ENCODE results near the gene SH2D3C. TPM values are rescaled to one million over a fixed set of nuclear protein-coding genes. Genes with fewer than 3 reads are reported as not detected.

The SH2D3C gene
- total and polyA plus RNA-seq, 2 of the 8 experiments (the other 6 are each of a cell fraction or from before 2014, with no cell fraction given) = 6.4 to 8.1 TPM

- ChIA-PET CTCF (ENCODE audit: partially characterized antibody) (interaction anchor here (1.2 to 2.4 kb wide), 7 partner anchors 9 to 105 kb away, joined by 3 to 11 read pairs (median 4); no protein-coding TSS in a partner anchor), POLR2A (ENCODE audit: partially characterized antibody) (interaction anchor here (0.8 to 6.7 kb wide), 3 partner anchors 9 to 54 kb away, joined by 3 to 34 read pairs (median 5); no protein-coding TSS in a partner anchor)
- Histone ChIP-seq H4K20me1 (replicated peaks in 1 of 2; ENCODE audit: control insufficient read depth in 1 of 2, insufficient read depth in 2 of 2, low read length in 2 of 2) (peaks cover 2 to 11% of the 10 kb centered on the region in 2 experiments), H3K23ac (ENCODE audit: insufficient read length) (no peak overlapping the region), H3K36me3 (ENCODE audit: control insufficient read depth in 2 of 4, insufficient read depth in 4 of 4, low read length in 3 of 4) (peaks cover 10 to 23% (median 17%) of the 10 kb centered on the region in 4 experiments; a peak in 7 of 8 replicates), H3K18ac (ENCODE audit: extremely low read depth, low read length) (no peak overlapping the region), H3K4me1 (replicated peaks in 1 of 4; ENCODE audit: control insufficient read depth in 3 of 4, insufficient read depth in 4 of 4, low read length in 3 of 4) (no peaks in the 10 kb centered on the region), H3K9me3 (ENCODE audit: insufficient read depth in 2 of 2, low read depth in 1 of 2, low read length in 1 of 2) (no peaks in the 10 kb centered on the region), H4K8ac (ENCODE audit: extremely low read depth, insufficient read depth, low read length) (peak overlapping the region; percentile 51), H3K27ac (ENCODE audit: low read depth, low read length) (no peak overlapping the region), H2BK120ac (replicated peaks; ENCODE audit: low read depth, low read length) (no peak overlapping the region), H2BK5ac (ENCODE audit: low read depth, low read length) (no peak overlapping the region), H3K23me2 (ENCODE audit: low read depth, low read length) (no peaks in the 10 kb centered on the region), H3K56ac (replicated peaks; ENCODE audit: insufficient read length, low read depth, low read length) (no peak overlapping the region), H2BK12ac (ENCODE audit: low read depth, low read length) (no peak overlapping the region), H4K5ac (ENCODE audit: insufficient read length, low read depth, low read length) (no peak overlapping the region), H3K27me3 (replicated peaks in 1 of 4; ENCODE audit: control insufficient read depth in 3 of 4, extremely low read depth in 1 of 4, insufficient read depth in 3 of 4, low read length in 3 of 4) (no peaks in the 10 kb centered on the region), H3K14ac (ENCODE audit: insufficient read length) (no peak overlapping the region), H2BK20ac (ENCODE audit: low read length) (no peak overlapping the region), H2AK5ac (ENCODE audit: low read depth, low read length) (no peak overlapping the region), H4K91ac (replicated peaks; ENCODE audit: insufficient read length, low read length) (no peak overlapping the region), H3K4me2 (ENCODE audit: insufficient read depth in 1 of 2, low read depth in 2 of 2, low read length in 2 of 2) (no peak overlapping the region), H2BK15ac (ENCODE audit: low read length) (no peak overlapping the region), H3K79me1 (ENCODE audit: low read depth, low read length) (0 out of 2 replicates have a peak, but pooled peaks cover 2% of the 10 kb centered on the region), H3K79me2 (ENCODE audit: control insufficient read depth in 1 of 2, insufficient read depth in 2 of 2, low read length in 2 of 2) (no peaks in the 10 kb centered on the region), H3K4ac (replicated peaks; ENCODE audit: insufficient read length, low read depth, low read length) (no peak overlapping the region), H3K4me3 (ENCODE audit: extremely low read depth in 1 of 4, insufficient read depth in 2 of 4, low read depth in 3 of 4, low read length in 4 of 4) (no peak overlapping the region), H2AFZ (ENCODE audit: low read length) (no peak overlapping the region), H3K9ac (replicated peaks in 1 of 4; ENCODE audit: extremely low read depth in 1 of 4, low read depth in 3 of 4, low read length in 3 of 4) (no peak overlapping the region)
- 0 out of 3 replicates have a peak, but pooled peaks of 1 of the 2 experiments have one; percentile 6 for TF ChIP-seq POLR2A (IDR thresholded peaks at IDR 0.05; ENCODE audit: control extremely low read depth in 1 of 2, low read depth in 2 of 2, low read length in 2 of 2)
- no peak for TF ChIP-seq SRF (IDR thresholded peaks at IDR 0.05; ENCODE audit: low read depth, low read length)
- TF ChIP-seq RXRA (IDR thresholded peaks at IDR 0.05; ENCODE audit: insufficient read depth, low read depth, low read length) = no peak
- no peak for FAIRE-seq
- DNase-seq (ENCODE audit: low read depth in 1 of 2, low spot score in 2 of 2) = no peak
- 95% methylated on average over 33 of the region's 33 CpGs; no CpG with 5 or more reads in 1 of the 2 experiments for WGBS, 2 experiments (ENCODE audit: extremely low coverage in 1 of 2, insufficient coverage in 1 of 2, insufficient read length in 1 of 2, insufficient replicate concordance in 2 of 2, low coverage in 1 of 2, low lambda C conversion rate in 2 of 2, missing lambda C conversion rate in 1 of 2)
These were observed 37.3 kb upstream of the SH2D3C start for GRCh38 chr9:127815512-127816361.
